HG02642 (cell line): ENCODE measurements around the gene C19orf47.
"Not testable (repeated sequence)": the region's sequence is repeated elsewhere in the genome, so short reads cannot be mapped to it uniquely, and the experiment has no call there.

ENCODE experiments used
- ATAC-seq: cut with Tn5 transposase; IDR thresholded peaks from one replicate; pipeline ENCODE4 v1.9.1; 2021; ENCODE audit warnings: mild to moderate bottlenecking; ENCODE audit not compliant: unreplicated experiment, poor library complexity

C19orf47 gene

GRCh38 chr19:40356681-40357595 lies 8.7 kb upstream of the C19orf47 start:
- ATAC-seq = no peak

DNA sequence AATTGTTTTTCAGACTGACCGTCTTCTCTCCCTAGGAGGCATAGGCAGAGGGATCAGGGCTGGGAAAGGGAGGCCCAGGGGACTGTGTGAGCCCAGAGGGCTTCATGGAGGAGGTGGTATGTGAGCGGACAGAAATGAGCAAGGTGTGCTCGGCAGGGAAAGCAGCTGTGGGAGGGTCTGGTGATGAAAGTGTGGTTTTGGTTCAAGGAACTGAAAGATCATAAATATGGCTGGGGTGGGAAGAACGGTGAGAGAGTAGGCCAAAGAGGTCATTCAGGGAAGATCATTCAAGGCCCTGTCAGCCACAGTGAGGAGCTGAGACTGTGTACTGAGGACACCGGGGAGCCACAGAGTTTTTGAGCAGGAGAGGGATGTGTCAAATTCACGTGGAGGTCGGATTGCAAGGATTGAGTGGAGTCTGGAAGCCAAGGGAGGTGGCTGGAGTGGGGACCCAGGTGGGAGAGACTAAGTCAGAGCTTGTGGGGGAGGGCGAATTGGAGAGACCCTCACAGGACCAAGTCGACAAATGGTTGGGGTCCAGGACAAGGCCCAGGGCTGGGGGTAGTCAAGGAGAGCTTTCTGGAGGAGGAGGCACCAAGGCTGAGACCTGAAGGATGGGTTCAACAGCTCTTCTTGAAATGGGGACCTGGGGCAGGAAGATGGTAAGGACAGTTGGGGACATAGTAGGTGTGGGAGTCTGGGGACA lies 7.9 kb upstream of the C19orf47 start:
- ATAC-seq = no peak

DNA sequence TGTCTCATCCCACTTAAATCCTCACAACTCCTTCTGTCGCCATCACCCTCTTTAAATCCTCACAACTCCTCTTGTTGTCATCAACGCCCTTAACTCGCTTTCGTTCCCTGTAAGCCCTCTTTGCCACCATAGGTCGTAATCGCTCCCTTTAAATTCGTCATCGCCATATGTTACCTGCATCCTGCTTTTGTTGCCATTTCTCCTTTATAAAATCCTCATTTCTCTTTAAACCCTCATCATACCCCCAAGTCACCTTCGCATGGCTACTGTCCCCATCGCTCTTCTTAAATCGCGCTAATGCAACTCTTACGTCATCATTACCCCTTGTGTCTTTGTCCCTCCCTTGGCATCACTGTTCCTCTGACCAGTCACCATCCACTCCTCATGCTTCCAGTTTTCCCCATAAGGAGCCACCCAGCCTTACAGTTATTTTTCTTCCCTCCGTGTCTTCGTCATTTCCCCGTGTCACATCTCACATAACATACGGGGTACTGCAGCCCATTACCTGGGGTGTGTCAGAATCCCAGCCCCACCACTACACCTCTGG lies 837 bp upstream of the C19orf47 start:
- ATAC-seq = no peak

DNA sequence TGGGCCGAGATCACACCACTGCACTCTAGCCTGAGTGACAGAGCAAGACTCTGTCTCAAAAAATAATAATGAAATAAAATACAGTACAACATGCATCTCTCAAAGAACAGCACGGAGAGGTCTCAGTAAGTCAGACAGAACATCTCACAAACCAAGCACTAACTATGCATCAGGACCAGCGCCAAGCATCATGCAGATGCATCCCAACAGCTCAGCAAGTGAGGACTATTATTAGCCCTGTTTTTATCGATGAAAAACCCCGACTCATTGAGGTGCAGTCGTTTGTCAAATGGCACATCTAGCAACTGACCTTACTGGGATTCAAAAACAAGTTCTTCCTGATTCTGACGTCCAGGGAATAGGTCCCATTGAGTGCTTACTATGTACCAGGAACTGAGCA lies 3.8 kb downstream of the C19orf47 start:
- ATAC-seq = no peak

GRCh38 chr19:40342644-40343311 lies 5.4 kb downstream of the C19orf47 start:
- no peak for ATAC-seq

GRCh38 chr19:40341601-40342482 lies 6.4 kb downstream of the C19orf47 start:
- no peak for ATAC-seq

DNA sequence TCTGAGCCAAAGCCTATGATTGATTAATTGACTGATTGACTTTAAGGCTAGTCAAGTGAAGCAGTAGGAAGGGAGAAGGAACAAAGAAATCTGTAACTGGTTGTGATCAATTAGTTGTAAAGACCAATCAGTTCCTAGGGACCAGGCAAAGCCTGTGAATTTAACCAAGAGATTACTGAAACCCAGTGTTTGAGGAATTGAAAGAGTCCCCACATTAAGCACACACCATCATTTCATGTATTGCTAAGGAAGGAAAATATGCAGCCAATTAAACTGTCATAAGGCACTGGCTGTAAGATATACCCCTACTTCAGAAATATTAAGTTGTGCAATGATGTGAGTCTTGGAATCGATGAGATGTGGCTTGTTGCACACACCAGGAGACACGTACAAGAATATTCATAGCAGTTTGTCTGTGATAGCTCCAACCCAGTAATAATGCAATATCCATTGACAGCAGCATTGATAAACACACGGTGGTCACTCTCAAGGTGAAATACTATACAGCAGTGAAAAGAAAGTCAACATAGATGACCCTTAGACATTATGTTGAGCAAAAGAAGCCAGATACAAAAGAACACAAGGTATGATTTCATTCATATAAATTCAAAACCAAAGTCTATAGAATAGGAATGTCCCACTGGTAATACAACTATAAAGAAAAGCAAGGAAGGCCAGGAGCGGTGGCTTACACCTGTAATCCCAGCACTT lies 9.0 kb downstream of the C19orf47 start:
- no peak for ATAC-seq

GRCh38 chr19:40337594-40337993 lies 10.6 kb downstream of the C19orf47 start:
- no peak for ATAC-seq

- ATAC-seq = no peak
Observed at GRCh38 chr19:40337107-40337506, 11.1 kb downstream of the C19orf47 start.

DNA sequence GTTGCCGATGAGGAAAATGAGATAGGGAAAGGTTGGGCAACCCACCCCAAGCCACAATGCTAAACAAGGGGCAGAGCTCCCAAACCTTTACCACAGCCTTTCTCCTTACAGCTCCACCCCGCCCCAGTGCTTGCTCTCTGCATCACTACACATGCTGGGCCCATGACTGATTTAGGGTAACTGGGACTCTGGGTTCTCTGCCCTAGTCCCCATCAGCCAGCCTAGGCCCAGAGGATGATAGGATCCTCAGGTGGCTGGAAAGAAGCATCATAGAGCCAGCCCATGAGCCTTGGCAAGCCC lies 11.6 kb downstream of the C19orf47 start:
- ATAC-seq = no peak

GRCh38 chr19:40335855-40336600 lies 12.2 kb downstream of the C19orf47 start:
- ATAC-seq = no peak

GRCh38 chr19:40335101-40335500 lies 13.1 kb downstream of the C19orf47 start:
- ATAC-seq = no peak

- ATAC-seq = not testable (repeated sequence)
Observed at GRCh38 chr19:40333083-40333482, 15.1 kb downstream of the C19orf47 start.

- ATAC-seq = no peak
Observed at GRCh38 chr19:40332669-40333068, 15.5 kb downstream of the C19orf47 start.

DNA sequence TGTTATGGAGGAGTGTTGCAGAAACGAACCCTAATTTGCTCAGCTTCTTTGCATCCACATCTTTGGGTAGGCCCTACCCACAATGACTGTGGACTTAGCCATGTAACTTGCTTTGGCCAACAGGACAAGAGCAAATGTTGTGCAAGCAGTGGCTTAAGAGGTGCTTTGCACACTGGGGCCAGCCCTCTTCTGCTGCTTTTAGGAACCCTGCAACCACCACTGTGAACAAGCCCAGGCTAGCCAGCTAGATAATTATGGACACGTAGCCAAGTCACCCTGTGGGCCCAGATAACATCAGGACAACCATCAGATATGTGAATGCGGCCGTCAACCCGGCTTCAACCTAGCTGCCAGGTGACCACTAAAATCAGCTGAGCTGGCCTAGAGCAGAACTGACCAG lies 17.1 kb downstream of the C19orf47 start:
- no peak for ATAC-seq

DNA sequence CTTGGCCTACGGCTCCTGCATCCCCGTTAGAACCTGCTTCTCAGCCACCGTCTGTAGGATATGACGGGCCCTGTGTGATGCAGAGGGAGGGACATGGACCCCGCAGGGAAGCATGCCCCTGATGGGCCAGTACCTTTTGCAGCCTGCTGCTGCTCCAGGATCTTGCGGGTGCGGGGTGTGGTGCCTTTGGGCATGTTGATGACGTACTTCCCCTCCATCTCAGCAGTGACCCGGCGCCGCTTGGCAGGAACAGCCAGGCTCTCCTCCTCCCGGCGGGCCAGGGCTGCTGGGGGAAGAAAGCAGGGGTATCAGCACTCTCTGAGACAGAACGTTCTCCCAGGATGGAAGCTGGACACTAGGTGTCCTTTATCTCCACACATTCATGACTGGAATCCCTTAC lies 22.0 kb downstream of the C19orf47 start:
- no peak for ATAC-seq

DNA sequence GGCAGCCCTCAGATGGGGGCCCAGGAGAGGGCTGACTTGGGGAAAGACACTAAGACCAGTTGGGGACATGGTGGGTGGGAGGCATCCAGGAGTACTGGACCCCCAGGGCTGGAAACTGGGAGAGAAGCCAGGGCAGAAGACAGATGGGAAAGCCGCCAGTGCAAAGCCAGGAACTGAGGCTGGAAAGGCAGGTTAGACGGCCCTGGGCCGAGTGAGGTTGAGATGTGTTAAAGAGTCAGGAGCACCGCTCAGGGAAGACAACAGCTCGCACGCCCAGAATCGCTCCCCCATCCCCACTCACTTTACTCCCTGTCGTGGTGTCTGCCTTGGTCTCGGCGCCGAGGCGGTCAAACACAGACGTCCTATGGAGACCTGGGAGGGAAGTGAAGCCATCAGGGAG lies 24.5 kb downstream of the C19orf47 start:
- ATAC-seq = no peak

GRCh38 chr19:40322951-40323615 lies 25.1 kb downstream of the C19orf47 start:
- no peak for ATAC-seq
